ENCODE data around the gene MC1R.
A peak's percentile ranks its signal among the peaks of the same experiment; 100 is the strongest.

Gene MC1R

GRCh38 chr16:89893642-89894548 lies 24.8 kb upstream of the MC1R start:
- no peaks in the 10 kb centered on the region for H3K4me1 Mint-ChIP-seq
- DNase-seq, result no peak
- no peak for TF ChIP-seq CTCF (IDR thresholded peaks at IDR 0.05)
- peaks cover 45% of the 10 kb centered on the region for H3K36me3 Mint-ChIP-seq (ENCODE audit: low read depth)
- H3K27me3 Mint-ChIP-seq (ENCODE audit: low read depth, poor library complexity), result no peaks in the 10 kb centered on the region
- no peaks in the 10 kb centered on the region for H3K9me3 Mint-ChIP-seq
- H3K4me3 Mint-ChIP-seq, result no peak overlapping the region
- peak overlapping the region; percentile 42 for H3K27ac Mint-ChIP-seq

- no peaks in the 10 kb centered on the region for H3K9me3 Mint-ChIP-seq
- no peak for TF ChIP-seq CTCF (IDR thresholded peaks at IDR 0.05)
- peak overlapping the region; percentile 54 for H3K27ac Mint-ChIP-seq
- no peaks in the 10 kb centered on the region for H3K27me3 Mint-ChIP-seq (ENCODE audit: low read depth, poor library complexity)
- DNase-seq, result no peak
- H3K4me1 Mint-ChIP-seq, result no peaks in the 10 kb centered on the region
- no peak overlapping the region for H3K4me3 Mint-ChIP-seq
- H3K36me3 Mint-ChIP-seq (ENCODE audit: low read depth), result peaks cover 50% of the 10 kb centered on the region
Observed at GRCh38 chr16:89895482-89896250, 23.0 kb upstream of the MC1R start.

GRCh38 chr16:89897204-89897603 lies 21.5 kb upstream of the MC1R start:
- no peak for DNase-seq
- H3K4me1 Mint-ChIP-seq, result no peaks in the 10 kb centered on the region
- H3K27me3 Mint-ChIP-seq (ENCODE audit: low read depth, poor library complexity), result no peaks in the 10 kb centered on the region
- peaks cover 48% of the 10 kb centered on the region for H3K36me3 Mint-ChIP-seq (ENCODE audit: low read depth)
- H3K9me3 Mint-ChIP-seq, result no peaks in the 10 kb centered on the region
- no peak for TF ChIP-seq CTCF (IDR thresholded peaks at IDR 0.05)
- no peak overlapping the region for H3K4me3 Mint-ChIP-seq
- peak overlapping the region; percentile 92 for H3K27ac Mint-ChIP-seq

- H3K9me3 Mint-ChIP-seq, result no peaks in the 10 kb centered on the region
Observed at GRCh38 chr16:89898201-89898967, 20.3 kb upstream of the MC1R start.

More at GRCh38 chr16:89898201-89898967, 20.3 kb upstream of the MC1R start:
- TF ChIP-seq CTCF (IDR thresholded peaks at IDR 0.05), result no peak
- H3K36me3 Mint-ChIP-seq (ENCODE audit: low read depth), result peaks cover 48% of the 10 kb centered on the region
- no peaks in the 10 kb centered on the region for H3K4me1 Mint-ChIP-seq
- H3K27ac Mint-ChIP-seq, result peak overlapping the region; percentile 84
- DNase-seq, result no peak
- no peak overlapping the region for H3K4me3 Mint-ChIP-seq
- H3K27me3 Mint-ChIP-seq (ENCODE audit: low read depth, poor library complexity), result no peaks in the 10 kb centered on the region

All from nephron progenitor cell (in vitro differentiated cells).